Uterus (tissue), 2 donors: ENCODE measurements around the gene ZNF629.

Source experiments
- CTCF ChIP-seq, 4 experiments: fragments of 200-600 bp in 2 of 4; fragments of 450-650 bp in 2 of 4; sonication (generic) in 2 of 4; IDR thresholded peaks; one replicate each; pipeline ENCODE4 v1.5.1; 2016 to 2019; ENCODE audit warnings: antibody characterized with exemption in 4 of 4, mild to moderate bottlenecking in 2 of 4, moderate library complexity in 1 of 4
- POLR2A ChIP-seq, 2 donors: fragments of 450-650 bp; IDR thresholded peaks; one replicate each; pipeline ENCODE4 v1.6.1; 2016; ENCODE audit warnings: antibody characterized with exemption in 2 of 2, mild to moderate bottlenecking in 1 of 2, moderate library complexity in 1 of 2

DNA sequence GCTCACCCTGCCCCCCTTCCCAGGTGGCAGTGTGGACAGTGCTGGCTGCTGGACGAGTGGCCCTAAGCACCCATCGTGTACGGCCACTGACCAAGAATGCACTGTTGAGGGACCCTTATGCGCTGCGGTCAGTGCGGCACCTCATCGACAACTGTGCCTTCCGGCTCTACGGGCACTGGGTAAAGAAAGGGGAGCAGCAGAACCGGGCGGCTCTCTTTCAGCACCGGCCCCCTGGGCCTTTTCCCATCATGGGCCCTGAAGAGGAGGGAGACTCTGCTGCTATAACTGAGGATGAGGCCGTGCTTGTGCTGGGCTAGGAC, 30.3 kb downstream of the ZNF629 start:
- TF ChIP-seq CTCF (IDR thresholded peaks at IDR 0.05): no peak
- no peak for TF ChIP-seq POLR2A (IDR thresholded peaks at IDR 0.05)
